Ovary (tissue), 9 donors: Measurements from ENCODE around the gene AFAP1L2. TPM values are rescaled to one million over a fixed set of nuclear protein-coding genes. Genes with fewer than 3 reads are reported as not detected.
A peak's percentile ranks its signal among the peaks of the same experiment; 100 is the strongest.

Source experiments
- DNase-seq, 5 donors: peaks; one replicate each; pipeline ENCODE4 v3.0.0-alpha.2; 2019 to 2020
- H3K27ac ChIP-seq, 2 donors: fragments of 200-600 bp; one replicate each; pipeline versions ENCODE4 v1.5.1 to v1.8.0; 2019 to 2022
- H3K27me3 ChIP-seq: fragments of 200-600 bp; one replicate; pipeline ENCODE4 v1.8.0; 2022
- H3K36me3 ChIP-seq: fragments of 200-600 bp; sonication (generic); one replicate; pipeline ENCODE4 v1.5.1; 2019
- H3K4me1 ChIP-seq: one replicate; pipeline ENCODE4 v1.8.1; 2013; ENCODE audit warnings: mild to moderate bottlenecking, moderate library complexity; ENCODE audit not compliant: insufficient read depth
- H3K4me3 ChIP-seq: fragments of 200-600 bp; sonication (generic); one replicate; pipeline ENCODE4 v1.5.1; 2017
- H3K9me3 ChIP-seq, 2 donors: fragments of 200-600 bp in 1 of 2; sonication (generic) in 1 of 2; one replicate each; pipeline versions ENCODE4 v1.5.1 to v1.8.1; 2013 to 2019; ENCODE audit warnings: mild to moderate bottlenecking in 1 of 2, moderate library complexity in 1 of 2
- CTCF ChIP-seq, 3 donors: fragments of 450-650 bp in 2 of 3; fragments of 200-600 bp in 1 of 3; IDR thresholded peaks; one replicate each; pipeline versions ENCODE4 v1.5.1 to v1.8.0; 2016 to 2022; ENCODE audit warnings: antibody characterized with exemption in 3 of 3, mild to moderate bottlenecking in 1 of 3
- EP300 ChIP-seq: sonication (generic); formaldehyde crosslinking; IDR thresholded peaks from one replicate; pipeline ENCODE4 v1.6.1; 2017; ENCODE audit warnings: antibody characterized with exemption
- POLR2A ChIP-seq: fragments of 450-650 bp; IDR thresholded peaks from one replicate; pipeline ENCODE4 v1.6.1; 2017; ENCODE audit warnings: antibody characterized with exemption, mild to moderate bottlenecking, moderate library complexity
- WGBS, 3 donors: extraction: QIAGEN DNeasy Blood & Tissue Kit in 1 of 3; methylation state at CpG; one replicate each; pipeline versions ENCODE4 v1.1.5 to v1.1.7; 2013 to 2017; 5-methylcytosine and 5-hydroxymethylcytosine counted together
- intact Hi-C, 4 donors: fragments of 100-400 bp; cut with DNase I; formaldehyde crosslinking; loops; one replicate each; pipeline versions ENCODE4 v1.11.0 to v1.15.1; 2022 to 2023
- polyA plus RNA-seq, 2 donors: library from polyadenylated mRNA; stranded (reverse); fragments of 200-250 nt in 1 of 2; fragments of 350-450 nt in 1 of 2; fragmentation: Illumina TruSeq in 1 of 2; extraction: RNeasy Lipid Tissue Mini Kit (QIAGEN cat#74804) in 1 of 2; gene quantifications; one replicate each; pipeline ENCODE4 v1.2.3, GENCODE V29; 2013 to 2014
- total RNA-seq, 7 donors: library from RNA; depleted of rRNA in 2 of 7; stranded (reverse); fragments of >200 nt in 2 of 7; fragmentation: NEBNext Ultra II Directional in 3 of 7; extraction: Animal tissue kit (Norgen Biotek cat#: 25700) in 3 of 7; gene quantifications; one replicate each; pipeline versions ENCODE4 v1.1.0 to v1.2.4, GENCODE V29; 2016 to 2023
- donor health status: DM: no; HTN: no; CAD: no; lungs with moderate emphysema.
- donor health status: DM: no; HTN: no; CAD: no.
- donor health status: Bipolar disorder and iron deficiency.
- donor health status: DM: yes; HTN: yes; CAD: no.
- donor health status: DM: no; HTN: no; CAD: no.
- donor health status: DM: yes; HTN: yes; CAD: no.

AFAP1L2 gene
- total and polyA plus RNA-seq, 9 donors = 9.8 to 53.7 (median 23.3) TPM

DNA sequence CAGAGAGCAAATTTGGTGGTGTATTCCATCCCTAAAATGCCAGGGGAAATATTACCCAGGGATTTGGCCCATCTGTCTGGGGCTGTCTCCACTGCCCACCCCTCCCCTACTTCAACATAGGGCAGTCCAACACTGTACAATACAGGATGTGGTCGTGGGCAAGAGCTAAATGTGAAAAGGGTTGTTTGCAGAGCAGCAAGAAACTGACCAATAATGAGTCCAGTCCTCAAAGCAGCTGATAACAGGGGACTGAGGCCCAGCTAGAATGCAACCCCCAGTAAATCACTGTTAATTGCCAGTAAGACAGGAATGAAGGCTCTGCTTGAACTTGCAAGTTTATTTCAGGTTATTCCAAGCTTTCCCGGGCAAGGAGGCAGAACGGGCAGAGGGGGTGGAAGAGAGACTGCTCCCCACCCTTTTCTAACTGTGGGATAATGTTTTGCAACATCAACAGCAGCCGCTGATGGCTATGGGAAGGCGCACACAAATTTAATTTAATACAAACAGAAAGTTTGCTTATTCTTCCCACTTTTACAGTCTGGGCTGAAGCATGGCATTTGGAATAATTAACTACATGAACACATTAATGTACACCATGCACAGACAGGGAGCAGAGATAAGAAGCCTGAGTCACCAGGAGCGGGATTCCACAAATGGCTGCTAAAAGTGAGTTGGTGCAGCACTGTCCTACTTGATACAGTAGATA, 36.8 kb downstream of the AFAP1L2 start:
- Histone ChIP-seq H3K9me3 (no peaks in the 10 kb centered on the region), H3K4me1 (peaks cover 18% of the 10 kb centered on the region), H3K36me3 (no peaks in the 10 kb centered on the region), H3K27ac (peak overlapping the region; percentile 44 to 84), H3K4me3 (no peak overlapping the region), H3K27me3 (no peaks in the 10 kb centered on the region)
- no peak for TF ChIP-seq CTCF (IDR thresholded peaks at IDR 0.05)
- TF ChIP-seq POLR2A = no peak
- TF ChIP-seq EP300 = no peak
- DNase-seq = peak in 3 of 5 donors; percentile 43 to 59 (median 55)
- WGBS, 3 donors = 9 to 19% (median 14%) methylated on average over 6 of the region's 6 CpGs
- intact Hi-C loops = no loop called here

DNA sequence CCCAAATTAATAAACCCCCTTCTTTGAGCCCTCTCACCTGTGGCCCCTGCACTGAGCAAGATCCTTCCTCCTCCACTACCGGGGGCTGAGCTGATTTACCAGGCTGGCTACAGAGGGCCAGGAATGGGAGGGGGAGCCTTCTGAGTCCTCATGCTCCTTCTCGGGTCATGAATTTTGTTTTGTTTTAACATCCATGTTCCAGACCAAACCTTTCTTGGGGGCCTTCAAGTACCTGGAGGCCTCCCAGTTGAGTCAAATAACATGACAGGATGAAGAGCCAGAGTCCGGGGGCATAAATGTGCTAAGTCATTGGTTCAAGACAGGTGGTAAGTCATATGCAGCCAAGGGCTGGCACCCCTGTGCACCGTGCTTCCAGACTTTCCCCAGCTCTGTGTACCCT, 39.6 kb downstream of the AFAP1L2 start:
- DNase-seq = no peak
- H3K4me3 ChIP-seq = no peak overlapping the region
- peaks cover 12% of the 10 kb centered on the region for H3K4me1 ChIP-seq
- H3K9me3 ChIP-seq = no peaks in the 10 kb centered on the region
- H3K27ac ChIP-seq = no peak overlapping the region
- TF ChIP-seq POLR2A (no peak), EP300 (no peak), CTCF (IDR thresholded peaks at IDR 0.05) (no peak)
- H3K27me3 ChIP-seq = no peaks in the 10 kb centered on the region
- H3K36me3 ChIP-seq = no peaks in the 10 kb centered on the region
- intact Hi-C loops = no loop called here
- 92 to 97% (median 95%) methylated on average over 4 of the region's 4 CpGs for WGBS, 3 donors

GRCh38 chr10:114363745-114364454, 40.4 kb downstream of the AFAP1L2 start:
- Histone ChIP-seq H3K4me3 (no peak overlapping the region), H3K9me3 (no peaks in the 10 kb centered on the region), H3K36me3 (no peaks in the 10 kb centered on the region), H3K27ac (no peak overlapping the region), H3K27me3 (no peaks in the 10 kb centered on the region), H3K4me1 (peaks cover 12% of the 10 kb centered on the region)
- TF ChIP-seq CTCF (IDR thresholded peaks at IDR 0.05) (no peak), EP300 (no peak), POLR2A (no peak)
- DNase-seq = no peak
- intact Hi-C loops = no loop called here
- WGBS, 3 donors = 88 to 91% (median 89%) methylated on average over 4 of the region's 4 CpGs

- DNase-seq = no peak
- H3K27ac ChIP-seq = no peak overlapping the region
- 89 to 93% (median 90%) methylated on average over 16 of the region's 16 CpGs for WGBS, 3 donors
- peaks cover 9% of the 10 kb centered on the region for H3K4me1 ChIP-seq
- intact Hi-C loops = no loop called here
- H3K9me3 ChIP-seq = no peaks in the 10 kb centered on the region
- TF ChIP-seq CTCF (IDR thresholded peaks at IDR 0.05) (no peak), EP300 (no peak), POLR2A (no peak)
- H3K27me3 ChIP-seq = no peaks in the 10 kb centered on the region
- no peak overlapping the region for H3K4me3 ChIP-seq
- H3K36me3 ChIP-seq = no peaks in the 10 kb centered on the region
These were observed 41.4 kb downstream of the AFAP1L2 start for GRCh38 chr10:114362826-114363355.
